ENCODE measurements around the gene ANXA6. TPM values are rescaled to one million over a fixed set of nuclear protein-coding genes. Genes with fewer than 3 reads are reported as not detected.
A peak's percentile ranks its signal among the peaks of the same experiment; 100 is the strongest.

ANXA6 gene
- total RNA-seq, 1 donor from 2014 or later, result 224 TPM

GRCh38 chr5:151065609-151066008, 92.0 kb downstream of the ANXA6 start:
- Mint-ChIP-seq H3K4me3 (ENCODE audit: unreplicated experiment) (no peak overlapping the region), H3K27ac (ENCODE audit: unreplicated experiment) (no peak overlapping the region), H3K36me3 (ENCODE audit: low read depth, unreplicated experiment) (peaks cover 35% of the 10 kb centered on the region), H3K27me3 (ENCODE audit: unreplicated experiment) (peaks cover 7% of the 10 kb centered on the region), H3K9me3 (ENCODE audit: unreplicated experiment) (no peaks in the 10 kb centered on the region), H3K4me1 (ENCODE audit: unreplicated experiment) (peaks cover 18% of the 10 kb centered on the region)
- no peak for DNase-seq (ENCODE audit: low spot score)
- TF ChIP-seq CTCF (IDR thresholded peaks at IDR 0.05; ENCODE audit: unreplicated experiment), result no peak

GRCh38 chr5:151064916-151065499, 92.6 kb downstream of the ANXA6 start:
- Mint-ChIP-seq H3K27ac (ENCODE audit: unreplicated experiment) (peak overlapping the region; percentile 24), H3K4me3 (ENCODE audit: unreplicated experiment) (no peak overlapping the region)

GRCh38 chr5:151063142-151063989, 94.2 kb downstream of the ANXA6 start:
- Mint-ChIP-seq H3K36me3 (ENCODE audit: low read depth, unreplicated experiment) (peaks cover 48% of the 10 kb centered on the region), H3K9me3 (ENCODE audit: unreplicated experiment) (no peaks in the 10 kb centered on the region), H3K27me3 (ENCODE audit: unreplicated experiment) (peaks cover 9% of the 10 kb centered on the region), H3K4me3 (ENCODE audit: unreplicated experiment) (peak overlapping the region; percentile 79), H3K4me1 (ENCODE audit: unreplicated experiment) (peaks cover 9% of the 10 kb centered on the region), H3K27ac (ENCODE audit: unreplicated experiment) (no peak overlapping the region)
- no peak for TF ChIP-seq CTCF (IDR thresholded peaks at IDR 0.05; ENCODE audit: unreplicated experiment)
- DNase-seq (ENCODE audit: low spot score), result no peak

More at GRCh38 chr5:151064916-151065499, 92.6 kb downstream of the ANXA6 start:
- no peak for TF ChIP-seq CTCF (IDR thresholded peaks at IDR 0.05; ENCODE audit: unreplicated experiment)
- peaks cover 37% of the 10 kb centered on the region for H3K36me3 Mint-ChIP-seq (ENCODE audit: low read depth, unreplicated experiment)
- H3K4me1 Mint-ChIP-seq (ENCODE audit: unreplicated experiment), result peaks cover 14% of the 10 kb centered on the region
- H3K27me3 Mint-ChIP-seq (ENCODE audit: unreplicated experiment), result peaks cover 7% of the 10 kb centered on the region
- no peaks in the 10 kb centered on the region for H3K9me3 Mint-ChIP-seq (ENCODE audit: unreplicated experiment)
- DNase-seq (ENCODE audit: low spot score), result no peak

- no peak for TF ChIP-seq CTCF (IDR thresholded peaks at IDR 0.05; ENCODE audit: unreplicated experiment)
- Mint-ChIP-seq H3K9me3 (ENCODE audit: unreplicated experiment) (no peaks in the 10 kb centered on the region), H3K36me3 (ENCODE audit: low read depth, unreplicated experiment) (peaks cover 47% of the 10 kb centered on the region), H3K4me3 (ENCODE audit: unreplicated experiment) (no peak overlapping the region), H3K4me1 (ENCODE audit: unreplicated experiment) (peaks cover under 1% of the 10 kb centered on the region), H3K27ac (ENCODE audit: unreplicated experiment) (no peak overlapping the region), H3K27me3 (ENCODE audit: unreplicated experiment) (peaks cover 7% of the 10 kb centered on the region)
- no peak for DNase-seq (ENCODE audit: low spot score)
Observed at GRCh38 chr5:151062405-151063141, 95.0 kb downstream of the ANXA6 start.

Measured in endothelial cell (in vitro differentiated cells).